K562 (cell line): ENCODE measurements around the gene TXNRD2. TPM values are rescaled to one million over a fixed set of nuclear protein-coding genes. Genes with fewer than 3 reads are reported as not detected.

Experiments used
- JUNB ChIP-seq: fragments of 450-650 bp; formaldehyde crosslinking; conservative IDR thresholded peaks from 2 replicates; pipeline ENCODE4 v1.4.0; 2020; ENCODE audit warnings: mild to moderate bottlenecking
- ZC3H11A ChIP-seq: IDR thresholded peaks from 2 replicates; pipeline ENCODE4 v1.6.1; 2012; ENCODE audit warnings: low read depth, low read length, improper control_type of control experiment
- ZNF212 ChIP-seq: fragments of 450-650 bp; formaldehyde crosslinking; IDR thresholded peaks from 2 replicates; pipeline ENCODE4 v1.4.0; 2020; ENCODE audit warnings: mild to moderate bottlenecking
- polyA plus RNA-seq, 8 experiments: library from polyadenylated mRNA; depleted of rRNA in 4 of 8; stranded (reverse) in 5 of 8; unstranded in 3 of 8; fragments of >200 nt; fragmentation: Nextera tagmentation in 2 of 8; fragmentation: Illumina TruSeq in 1 of 8; extraction: Ambion mirVana in 2 of 8; extraction: Trizol in 1 of 8; gene quantifications; 2 replicates each; pipeline versions ENCODE4 v1.2.1 to v1.2.3, GENCODE V29; 2011 to 2014; ENCODE audit warnings: inconsistent platforms in 1 of 8, missing spikeins in 1 of 8
- total RNA-seq, 7 experiments: library from RNA; depleted of rRNA in 6 of 7; stranded (reverse); fragments of >200 nt in 6 of 7; fragmentation: Illumina TruSeq in 2 of 7; extraction: Trizol in 2 of 7; gene quantifications; 2 replicates each; pipeline versions ENCODE4 v1.2.1 to v1.2.3, GENCODE V29; 2011 to 2021; ENCODE audit warnings: low replicate concordance in 1 of 7
- TF ChIP-seq, protein P1 (sequence below), 2 experiments: fragments of 450-650 bp in 1 of 2; sonication (generic) in 1 of 2; formaldehyde crosslinking; conservative IDR thresholded peaks; 2 replicates each; pipeline versions ENCODE4 v1.4.0 to v1.8.1; 2020 to 2022; ENCODE audit warnings: mild to moderate bottlenecking in 1 of 2, missing genetic modification reagents in 1 of 2
- TF ChIP-seq, protein P2 (sequence below), 3 experiments: fragments of 200-800 bp in 1 of 3; fragments of 250-450 bp in 1 of 3; fragments of 450-650 bp in 1 of 3; sonication (Bioruptor Pico) in 1 of 3; sonication (Bioruptor generic) in 1 of 3; formaldehyde crosslinking in 1 of 3; IDR thresholded peaks; 2 replicates each; pipeline versions ENCODE4 v1.6.1 to v1.8.0; 2016 to 2022; ENCODE audit warnings: mild to moderate bottlenecking in 2 of 3, missing genetic modification characterization in 2 of 3, missing compliant biosample characterization in 1 of 3, moderate library complexity in 1 of 3
- TF ChIP-seq, protein P3 (sequence below): fragments of 250-450 bp; sonication (Bioruptor Pico); IDR thresholded peaks from 2 replicates; pipeline ENCODE4 v1.8.0; 2022; ENCODE audit warnings: moderate library complexity, mild to moderate bottlenecking, inconsistent platforms
- TF ChIP-seq, protein P4 (sequence below): fragments of 250-450 bp; sonication (Bioruptor Pico); IDR thresholded peaks from 2 replicates; pipeline ENCODE4 v1.4.0; 2020; ENCODE audit warnings: mild to moderate bottlenecking, moderate library complexity
- TF ChIP-seq, protein P5 (sequence below), 2 experiments: fragments of 450-650 bp; formaldehyde crosslinking in 1 of 2; IDR thresholded peaks; 2 replicates each; pipeline versions ENCODE4 v1.4.0 to v1.6.1; 2014 to 2020; ENCODE audit warnings: mild to moderate bottlenecking in 2 of 2, borderline replicate concordance in 1 of 2, low read depth in 1 of 2

The TXNRD2 gene
- total and polyA plus RNA-seq, 9 of the 15 experiments (the other 6 are each of a cell fraction or from before 2014, with no cell fraction given) = 3.3 to 80.2 (median 49.4) TPM

DNA sequence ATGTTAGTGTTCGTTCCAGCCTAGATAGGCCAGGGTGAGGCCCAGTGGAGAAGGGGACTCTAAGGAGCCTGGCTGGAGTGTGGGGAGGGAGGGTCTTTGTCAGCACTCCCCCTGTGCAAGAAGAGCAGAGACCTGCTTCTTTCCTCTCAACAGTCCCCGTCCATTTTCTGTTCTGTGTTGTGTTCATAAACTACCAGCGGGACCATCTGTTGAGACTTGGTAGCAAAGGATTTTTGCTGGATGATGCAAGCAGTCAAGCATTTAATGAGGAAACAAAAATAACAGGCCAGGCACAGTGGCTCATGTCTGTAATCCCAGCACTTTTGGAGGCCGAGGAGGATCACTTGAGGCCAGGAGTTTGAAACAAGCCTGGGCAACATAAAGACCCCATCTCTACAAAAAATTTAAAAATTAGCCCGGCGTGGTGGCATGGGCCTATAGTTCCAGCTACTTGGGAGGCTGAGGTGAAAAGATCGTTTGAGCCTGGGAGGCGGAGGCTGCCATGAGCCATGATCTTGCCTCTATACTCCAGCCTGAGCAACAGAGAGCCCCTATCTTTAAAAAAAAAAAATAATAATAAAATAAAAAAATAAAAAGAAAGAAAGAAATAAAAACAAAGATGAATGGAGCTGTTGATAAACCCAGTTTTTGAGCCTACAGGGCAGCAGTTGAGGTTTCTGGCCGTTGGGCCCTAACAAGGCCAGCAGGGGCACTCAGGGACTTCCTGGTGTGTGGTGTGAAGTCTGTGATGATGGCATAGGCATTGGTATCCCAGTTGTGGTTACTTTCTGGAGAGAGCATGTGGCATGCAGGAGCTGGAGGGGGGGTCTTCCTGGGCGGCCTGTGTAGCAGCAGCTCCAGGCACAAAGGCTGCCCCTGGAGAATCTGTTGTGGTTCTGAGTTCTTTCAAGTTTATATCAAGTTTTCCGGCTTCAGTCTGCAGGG lies 1.7 kb upstream of the TXNRD2 start (continued):
- TF ChIP-seq, protein P1, sequence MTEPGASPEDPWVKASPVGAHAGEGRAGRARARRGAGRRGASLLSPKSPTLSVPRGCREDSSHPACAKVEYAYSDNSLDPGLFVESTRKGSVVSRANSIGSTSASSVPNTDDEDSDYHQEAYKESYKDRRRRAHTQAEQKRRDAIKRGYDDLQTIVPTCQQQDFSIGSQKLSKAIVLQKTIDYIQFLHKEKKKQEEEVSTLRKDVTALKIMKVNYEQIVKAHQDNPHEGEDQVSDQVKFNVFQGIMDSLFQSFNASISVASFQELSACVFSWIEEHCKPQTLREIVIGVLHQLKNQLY (CRISPR knock-in tag; conservative IDR thresholded peaks at IDR 0.05) = peak; percentile 12 to 43; a peak in 1 of 4 replicates
- 0 out of 2 replicates have a peak, but pooled peaks have one; percentile 82 for TF ChIP-seq ZNF212
- TF ChIP-seq, protein P2, sequence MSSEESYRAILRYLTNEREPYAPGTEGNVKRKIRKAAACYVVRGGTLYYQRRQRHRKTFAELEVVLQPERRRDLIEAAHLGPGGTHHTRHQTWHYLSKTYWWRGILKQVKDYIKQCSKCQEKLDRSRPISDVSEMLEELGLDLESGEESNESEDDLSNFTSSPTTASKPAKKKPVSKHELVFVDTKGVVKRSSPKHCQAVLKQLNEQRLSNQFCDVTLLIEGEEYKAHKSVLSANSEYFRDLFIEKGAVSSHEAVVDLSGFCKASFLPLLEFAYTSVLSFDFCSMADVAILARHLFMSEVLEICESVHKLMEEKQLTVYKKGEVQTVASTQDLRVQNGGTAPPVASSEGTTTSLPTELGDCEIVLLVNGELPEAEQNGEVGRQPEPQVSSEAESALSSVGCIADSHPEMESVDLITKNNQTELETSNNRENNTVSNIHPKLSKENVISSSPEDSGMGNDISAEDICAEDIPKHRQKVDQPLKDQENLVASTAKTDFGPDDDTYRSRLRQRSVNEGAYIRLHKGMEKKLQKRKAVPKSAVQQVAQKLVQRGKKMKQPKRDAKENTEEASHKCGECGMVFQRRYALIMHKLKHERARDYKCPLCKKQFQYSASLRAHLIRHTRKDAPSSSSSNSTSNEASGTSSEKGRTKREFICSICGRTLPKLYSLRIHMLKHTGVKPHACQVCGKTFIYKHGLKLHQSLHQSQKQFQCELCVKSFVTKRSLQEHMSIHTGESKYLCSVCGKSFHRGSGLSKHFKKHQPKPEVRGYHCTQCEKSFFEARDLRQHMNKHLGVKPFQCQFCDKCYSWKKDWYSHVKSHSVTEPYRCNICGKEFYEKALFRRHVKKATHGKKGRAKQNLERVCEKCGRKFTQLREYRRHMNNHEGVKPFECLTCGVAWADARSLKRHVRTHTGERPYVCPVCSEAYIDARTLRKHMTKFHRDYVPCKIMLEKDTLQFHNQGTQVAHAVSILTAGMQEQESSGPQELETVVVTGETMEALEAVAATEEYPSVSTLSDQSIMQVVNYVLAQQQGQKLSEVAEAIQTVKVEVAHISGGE (CRISPR knock-in tag; IDR thresholded peaks at IDR 0.05) = peak in 1 of 3 experiments; percentile 51; a peak in 1 of 6 replicates
- TF ChIP-seq, protein P3, sequence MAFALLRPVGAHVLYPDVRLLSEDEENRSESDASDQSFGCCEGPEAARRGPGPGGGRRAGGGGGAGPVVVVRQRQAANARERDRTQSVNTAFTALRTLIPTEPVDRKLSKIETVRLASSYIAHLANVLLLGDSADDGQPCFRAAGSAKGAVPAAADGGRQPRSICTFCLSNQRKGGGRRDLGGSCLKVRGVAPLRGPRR (CRISPR knock-in tag) = peak; percentile 91
- 0 out of 2 replicates have a peak, but pooled peaks have one; percentile 52 for TF ChIP-seq JUNB (CRISPR knock-in tag)
- peak; percentile 76; the same call in 1 of the 2 replicates for TF ChIP-seq ZC3H11A
- TF ChIP-seq, protein P4, sequence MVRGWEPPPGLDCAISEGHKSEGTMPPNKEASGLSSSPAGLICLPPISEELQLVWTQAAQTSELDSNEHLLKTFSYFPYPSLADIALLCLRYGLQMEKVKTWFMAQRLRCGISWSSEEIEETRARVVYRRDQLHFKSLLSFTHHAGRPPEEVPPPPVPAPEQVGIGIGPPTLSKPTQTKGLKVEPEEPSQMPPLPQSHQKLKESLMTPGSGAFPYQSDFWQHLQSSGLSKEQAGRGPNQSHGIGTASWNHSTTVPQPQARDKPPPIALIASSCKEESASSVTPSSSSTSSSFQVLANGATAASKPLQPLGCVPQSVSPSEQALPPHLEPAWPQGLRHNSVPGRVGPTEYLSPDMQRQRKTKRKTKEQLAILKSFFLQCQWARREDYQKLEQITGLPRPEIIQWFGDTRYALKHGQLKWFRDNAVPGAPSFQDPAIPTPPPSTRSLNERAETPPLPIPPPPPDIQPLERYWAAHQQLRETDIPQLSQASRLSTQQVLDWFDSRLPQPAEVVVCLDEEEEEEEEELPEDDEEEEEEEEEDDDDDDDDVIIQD (CRISPR knock-in tag) = peak; percentile 80; the same call in 1 of the 2 replicates
- TF ChIP-seq, protein P5, sequence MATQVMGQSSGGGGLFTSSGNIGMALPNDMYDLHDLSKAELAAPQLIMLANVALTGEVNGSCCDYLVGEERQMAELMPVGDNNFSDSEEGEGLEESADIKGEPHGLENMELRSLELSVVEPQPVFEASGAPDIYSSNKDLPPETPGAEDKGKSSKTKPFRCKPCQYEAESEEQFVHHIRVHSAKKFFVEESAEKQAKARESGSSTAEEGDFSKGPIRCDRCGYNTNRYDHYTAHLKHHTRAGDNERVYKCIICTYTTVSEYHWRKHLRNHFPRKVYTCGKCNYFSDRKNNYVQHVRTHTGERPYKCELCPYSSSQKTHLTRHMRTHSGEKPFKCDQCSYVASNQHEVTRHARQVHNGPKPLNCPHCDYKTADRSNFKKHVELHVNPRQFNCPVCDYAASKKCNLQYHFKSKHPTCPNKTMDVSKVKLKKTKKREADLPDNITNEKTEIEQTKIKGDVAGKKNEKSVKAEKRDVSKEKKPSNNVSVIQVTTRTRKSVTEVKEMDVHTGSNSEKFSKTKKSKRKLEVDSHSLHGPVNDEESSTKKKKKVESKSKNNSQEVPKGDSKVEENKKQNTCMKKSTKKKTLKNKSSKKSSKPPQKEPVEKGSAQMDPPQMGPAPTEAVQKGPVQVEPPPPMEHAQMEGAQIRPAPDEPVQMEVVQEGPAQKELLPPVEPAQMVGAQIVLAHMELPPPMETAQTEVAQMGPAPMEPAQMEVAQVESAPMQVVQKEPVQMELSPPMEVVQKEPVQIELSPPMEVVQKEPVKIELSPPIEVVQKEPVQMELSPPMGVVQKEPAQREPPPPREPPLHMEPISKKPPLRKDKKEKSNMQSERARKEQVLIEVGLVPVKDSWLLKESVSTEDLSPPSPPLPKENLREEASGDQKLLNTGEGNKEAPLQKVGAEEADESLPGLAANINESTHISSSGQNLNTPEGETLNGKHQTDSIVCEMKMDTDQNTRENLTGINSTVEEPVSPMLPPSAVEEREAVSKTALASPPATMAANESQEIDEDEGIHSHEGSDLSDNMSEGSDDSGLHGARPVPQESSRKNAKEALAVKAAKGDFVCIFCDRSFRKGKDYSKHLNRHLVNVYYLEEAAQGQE (IDR thresholded peaks at IDR 0.05; ENCODE audit: borderline replicate concordance) = no peak
- TF ChIP-seq, protein P5 (CRISPR knock-in tag; IDR thresholded peaks at IDR 0.05; ENCODE audit: low read depth) = peak; percentile 82; the same call in 1 of the 2 replicates
